ENCODE measurements around the gene SLC15A4.
"Not testable (repeated sequence)": the region's sequence is repeated elsewhere in the genome, so short reads cannot be mapped to it uniquely, and the experiment has no call there.

Gene SLC15A4

GRCh38 chr12:128823916-128824839 lies at the start of gene SLC15A4:
Gene SLC15A4, minus strand, starts transcription at chr12:128823958. Its CDS starts 15 bp downstream, at chr12:128823943.
- peak; percentile 88 to 95 for DNase-seq

- DNase-seq = no peak
These were observed 48.5 kb upstream of the SLC15A4 start for GRCh38 chr12:128872303-128872702.

- DNase-seq = no peak
These were observed 47.7 kb upstream of the SLC15A4 start for GRCh38 chr12:128871516-128871892.

GRCh38 chr12:128867466-128867865 lies 43.7 kb upstream of the SLC15A4 start:
- DNase-seq = no peak

- no peak for DNase-seq
These were observed 40.9 kb upstream of the SLC15A4 start for GRCh38 chr12:128864516-128865186.

GRCh38 chr12:128863957-128864356 lies 40.2 kb upstream of the SLC15A4 start:
- DNase-seq = no peak

- DNase-seq = no peak
These were observed 37.7 kb upstream of the SLC15A4 start for GRCh38 chr12:128861226-128862016.

GRCh38 chr12:128859311-128859710 lies 35.6 kb upstream of the SLC15A4 start:
- no peak for DNase-seq

- no peak for DNase-seq
These were observed 33.5 kb upstream of the SLC15A4 start for GRCh38 chr12:128857133-128857763.

- no peak for DNase-seq
These were observed 33.0 kb upstream of the SLC15A4 start for GRCh38 chr12:128856791-128857078.

GRCh38 chr12:128856035-128856790 lies 32.5 kb upstream of the SLC15A4 start:
- no peak for DNase-seq

GRCh38 chr12:128853600-128854197 lies 29.9 kb upstream of the SLC15A4 start:
- no peak for DNase-seq

- no peak for DNase-seq
These were observed 29.3 kb upstream of the SLC15A4 start, which contains the start of gene GLT1D1 for GRCh38 chr12:128852885-128853599. Gene GLT1D1, plus strand, starts transcription at chr12:128853478. Its CDS starts 104 bp downstream, at chr12:128853582.

GRCh38 chr12:128852026-128852698 lies 28.4 kb upstream of the SLC15A4 start:
- no peak for DNase-seq

- DNase-seq = not testable (repeated sequence)
These were observed 27.7 kb upstream of the SLC15A4 start for GRCh38 chr12:128851429-128851828.

GRCh38 chr12:128850400-128850799 lies 26.6 kb upstream of the SLC15A4 start:
- DNase-seq = no peak

GRCh38 chr12:128849806-128850205 lies 26.0 kb upstream of the SLC15A4 start:
- not testable (repeated sequence) for DNase-seq

- DNase-seq = no peak
These were observed 24.6 kb upstream of the SLC15A4 start for GRCh38 chr12:128848371-128848770.

- DNase-seq = not testable (repeated sequence)
These were observed 22.9 kb upstream of the SLC15A4 start for GRCh38 chr12:128846671-128847070.

- no peak for DNase-seq
These were observed 20.4 kb upstream of the SLC15A4 start for GRCh38 chr12:128844031-128844635.

All from NCI-H187 (cell line).